Stimulated activated CD8-positive, alpha-beta memory T cell treated with anti-CD3 and anti-CD28 coated beads, Interleukin-15, amount 100 ng/mL, for 48 hours (primary cell): ENCODE measurements around the gene SAA4.
"Not testable (repeated sequence)": the region's sequence is repeated elsewhere in the genome, so short reads cannot be mapped to it uniquely, and the experiment has no call there.

Experiments used
- DNase-seq, 2 donors: peaks; one replicate each; pipeline ENCODE4 v3.0.0-alpha.2; 2020; ENCODE audit warnings: low read depth in 2 of 2

The SAA4 gene

DNA sequence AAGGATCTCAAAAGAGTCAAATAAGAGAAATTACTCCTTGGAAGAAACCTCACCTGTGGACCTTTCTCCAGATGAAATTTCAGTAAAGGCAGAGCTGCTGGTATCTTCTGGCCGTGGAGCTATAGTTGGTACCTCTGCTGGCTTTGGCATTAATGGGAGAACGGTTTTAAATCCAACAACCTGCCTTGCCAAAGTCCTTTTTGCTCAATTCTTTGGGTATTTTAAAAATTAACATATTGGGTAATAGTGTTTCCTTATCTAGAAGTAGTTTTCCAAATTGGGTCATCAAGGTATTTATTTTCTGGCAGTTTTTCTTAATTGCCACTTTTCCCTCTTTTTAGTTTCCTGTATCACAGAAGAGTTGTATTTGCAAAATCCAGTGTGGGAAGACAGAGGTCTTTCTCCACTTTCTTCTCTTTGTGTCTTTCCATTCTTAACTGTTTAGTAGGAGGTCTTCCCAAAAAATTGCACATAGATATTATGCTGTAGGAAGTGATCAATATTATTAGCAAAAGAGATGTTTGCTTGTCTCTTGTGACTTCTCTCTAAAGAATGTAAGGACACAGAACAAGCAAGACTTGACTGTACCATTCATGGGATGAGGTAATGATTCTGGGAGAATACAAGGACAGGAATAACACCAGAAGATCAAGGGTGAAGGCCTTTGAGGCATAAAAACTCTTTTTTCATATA, at the start of gene SAA4:
Gene SAA4, minus strand, starts transcription at position 139 of the 693 bp plus-strand sequence. CDS start 876 bp downstream, outside the sequence.
- no peak for DNase-seq

GRCh38 chr11:18285841-18286240, 49.2 kb upstream of the SAA4 start:
- DNase-seq = no peak

- no peak for DNase-seq
Measured at GRCh38 chr11:18282626-18283025, 46.0 kb upstream of the SAA4 start.

DNA sequence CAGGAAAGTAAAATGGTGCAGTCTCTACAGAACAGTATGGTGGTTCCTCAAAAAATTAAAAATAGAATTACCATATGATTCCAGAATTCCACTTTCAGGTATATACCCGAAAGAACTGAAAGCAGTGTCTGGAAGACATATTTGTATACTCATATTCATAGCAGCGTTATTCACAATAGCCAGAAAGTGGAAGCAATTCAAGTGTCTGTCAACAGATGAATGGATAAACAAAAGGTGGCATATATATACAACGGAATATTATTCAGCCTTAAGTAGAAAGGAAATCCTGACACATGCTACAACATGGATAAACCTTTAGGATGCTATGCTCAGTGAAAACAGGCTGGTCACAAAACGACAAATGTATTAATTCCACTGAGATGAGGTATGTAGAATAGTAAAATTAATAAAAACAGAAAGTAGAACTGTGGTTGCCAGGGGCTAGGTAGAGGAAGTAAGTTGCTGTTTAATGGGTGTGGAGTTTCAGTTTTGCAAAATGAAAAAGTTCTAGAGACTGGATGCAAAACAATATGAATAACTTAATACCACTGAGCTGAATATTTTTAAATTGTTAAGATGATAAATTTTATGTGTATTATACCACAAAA, 43.9 kb upstream of the SAA4 start:
- DNase-seq = no peak

- DNase-seq = no peak
Measured at GRCh38 chr11:18277565-18278271, 41.1 kb upstream of the SAA4 start.

GRCh38 chr11:18271206-18271605, 34.6 kb upstream of the SAA4 start:
- no peak for DNase-seq

GRCh38 chr11:18270102-18270501, 33.5 kb upstream of the SAA4 start:
- no peak for DNase-seq

- not testable (repeated sequence) for DNase-seq
Measured at GRCh38 chr11:18269252-18269651, 32.6 kb upstream of the SAA4 start.

DNA sequence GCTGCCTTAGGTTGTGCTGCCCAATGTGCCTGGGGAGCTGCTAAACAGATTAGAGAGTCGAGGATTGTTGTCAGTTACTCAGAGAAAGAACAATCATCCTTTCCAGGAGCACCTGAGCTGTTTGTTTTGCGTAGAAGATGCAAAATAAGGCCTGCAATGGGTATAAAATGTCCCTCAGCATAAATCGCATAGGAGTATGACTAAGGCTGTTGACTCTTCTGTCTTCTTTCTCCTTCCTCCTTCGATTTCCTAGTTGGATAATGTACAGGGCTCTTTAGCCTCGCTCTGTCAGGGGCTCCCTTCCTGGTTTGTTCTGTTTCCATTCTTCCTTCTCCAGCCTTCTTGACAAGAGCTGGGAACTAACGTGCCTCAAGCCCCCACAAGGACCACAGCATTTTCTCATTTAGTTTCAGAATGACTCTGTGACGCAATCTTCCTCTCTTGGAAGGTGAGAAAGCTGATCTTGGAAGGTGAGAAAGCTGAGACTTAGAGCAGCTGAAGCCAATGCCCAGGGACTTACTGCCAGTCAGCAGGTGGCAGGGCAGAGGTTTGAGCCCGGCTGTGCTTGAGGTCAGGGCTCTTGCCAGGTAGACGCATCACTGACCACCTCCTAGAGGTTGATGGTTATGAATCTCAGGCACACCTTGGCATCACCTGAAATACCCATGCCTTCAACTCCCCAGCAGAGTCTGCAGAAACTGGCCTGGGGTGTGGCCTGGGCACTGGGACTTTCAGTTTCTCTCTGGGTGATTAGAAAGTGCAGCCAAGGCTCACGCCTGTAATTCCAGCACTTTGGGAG, 30.9 kb upstream of the SAA4 start:
- DNase-seq = not testable (repeated sequence)

DNA sequence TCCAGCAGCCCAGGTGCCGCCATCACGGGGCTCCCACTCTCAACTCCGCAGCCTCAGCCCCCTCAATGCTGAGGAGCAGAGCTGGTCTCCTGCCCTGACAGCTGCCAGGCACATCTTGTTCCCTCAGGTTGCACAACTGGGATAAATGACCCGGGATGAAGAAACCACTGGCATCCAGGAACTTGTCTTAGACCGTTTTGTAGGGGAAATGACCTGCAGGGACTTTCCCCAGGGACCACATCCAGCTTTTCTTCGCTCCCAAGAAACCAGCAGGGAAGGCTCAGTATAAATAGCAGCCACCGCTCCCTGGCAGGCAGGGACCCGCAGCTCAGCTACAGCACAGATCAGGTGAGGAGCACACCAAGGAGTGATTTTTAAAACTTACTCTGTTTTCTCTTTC, 29.3 kb upstream of the SAA4 start, which contains the start of gene SAA1:
Gene SAA1, plus strand, starts transcription at position 316 of the 400 bp plus-strand sequence. CDS start 624 bp downstream, outside the sequence.
- no peak for DNase-seq

DNA sequence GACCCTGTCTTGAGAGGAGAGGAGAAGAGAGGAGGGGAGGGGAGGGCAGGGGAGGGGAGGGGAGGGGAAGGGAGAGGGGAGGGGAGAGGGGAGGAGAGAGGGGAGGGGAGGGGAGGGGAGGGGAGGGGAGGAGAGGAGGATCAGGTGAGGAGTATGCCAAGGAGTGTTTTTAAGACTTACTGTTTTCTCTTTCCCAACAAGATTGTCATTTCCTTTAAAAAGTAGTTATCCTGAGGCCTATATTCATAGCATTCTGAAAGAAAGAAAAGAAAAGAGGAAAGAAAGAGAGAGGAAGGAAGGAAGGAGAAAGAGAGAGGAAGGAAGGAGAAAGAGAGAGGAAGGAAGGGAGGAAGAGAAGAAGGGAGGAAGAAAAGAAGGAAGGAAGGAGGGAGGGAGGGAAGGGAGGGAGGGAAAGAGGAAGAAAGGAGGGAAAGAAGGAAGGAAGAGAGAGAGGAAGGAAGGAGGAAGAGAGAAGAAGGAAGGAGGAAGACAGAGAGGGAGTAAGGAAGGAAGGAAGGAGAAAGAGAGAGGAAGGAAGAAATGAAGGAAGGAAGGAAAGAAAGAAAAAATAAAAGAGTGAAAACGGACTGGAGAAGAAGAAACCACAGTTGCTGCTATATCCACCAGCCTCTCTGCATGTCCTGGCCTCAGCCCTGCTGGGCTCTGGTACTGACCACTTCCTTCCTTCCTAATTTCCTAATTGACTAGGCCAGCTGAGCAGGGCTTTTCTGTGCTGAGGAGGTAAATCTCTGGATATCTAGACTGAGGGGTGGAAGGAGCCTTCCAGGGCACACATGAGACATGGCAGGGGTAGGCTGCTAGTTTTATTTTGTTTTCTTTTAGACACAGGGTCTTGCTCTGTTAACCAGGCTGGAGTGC, 28.3 kb upstream of the SAA4 start:
- no peak for DNase-seq

DNA sequence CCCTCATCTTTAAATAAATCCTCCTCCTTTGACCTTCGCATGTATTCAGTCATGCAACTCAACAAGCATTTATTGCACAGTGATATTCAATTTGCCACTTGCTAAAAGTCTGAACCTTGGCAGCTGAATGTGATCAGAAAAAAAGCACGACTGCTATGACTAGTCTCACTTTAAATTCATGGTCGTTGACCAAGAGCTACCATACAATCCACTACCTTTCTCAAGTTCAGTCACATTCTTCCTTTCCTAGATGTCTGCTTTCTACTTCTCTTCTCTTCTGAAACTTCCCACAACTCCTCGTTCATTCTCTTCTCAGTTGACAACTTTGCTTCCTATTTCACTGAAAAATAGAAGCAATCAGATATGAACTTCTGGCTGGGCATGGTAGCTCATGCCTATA, 27.4 kb upstream of the SAA4 start:
- no peak for DNase-seq

GRCh38 chr11:18262681-18263350, 26.2 kb upstream of the SAA4 start:
- not testable (repeated sequence) for DNase-seq

GRCh38 chr11:18261721-18262120, 25.1 kb upstream of the SAA4 start:
- no peak for DNase-seq

DNA sequence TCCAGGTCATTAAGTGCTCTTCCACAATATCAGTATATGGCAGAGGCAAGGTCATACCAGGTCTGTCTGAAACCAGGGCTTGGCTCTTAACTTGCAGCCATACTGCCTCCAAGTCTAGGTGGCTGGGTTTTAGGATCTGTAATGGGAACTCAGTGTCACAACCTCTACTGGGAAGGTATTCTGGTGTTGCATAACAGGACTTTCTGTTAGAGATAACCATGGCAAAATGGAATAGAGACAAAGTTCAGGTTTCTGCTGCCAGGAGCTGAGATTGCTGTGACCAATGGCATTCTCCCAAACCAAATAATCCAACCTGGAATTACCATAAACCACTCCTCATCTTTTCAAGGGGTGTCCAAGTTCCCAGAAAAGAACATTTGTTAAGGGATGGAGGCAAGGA, 22.7 kb upstream of the SAA4 start:
- no peak for DNase-seq

DNA sequence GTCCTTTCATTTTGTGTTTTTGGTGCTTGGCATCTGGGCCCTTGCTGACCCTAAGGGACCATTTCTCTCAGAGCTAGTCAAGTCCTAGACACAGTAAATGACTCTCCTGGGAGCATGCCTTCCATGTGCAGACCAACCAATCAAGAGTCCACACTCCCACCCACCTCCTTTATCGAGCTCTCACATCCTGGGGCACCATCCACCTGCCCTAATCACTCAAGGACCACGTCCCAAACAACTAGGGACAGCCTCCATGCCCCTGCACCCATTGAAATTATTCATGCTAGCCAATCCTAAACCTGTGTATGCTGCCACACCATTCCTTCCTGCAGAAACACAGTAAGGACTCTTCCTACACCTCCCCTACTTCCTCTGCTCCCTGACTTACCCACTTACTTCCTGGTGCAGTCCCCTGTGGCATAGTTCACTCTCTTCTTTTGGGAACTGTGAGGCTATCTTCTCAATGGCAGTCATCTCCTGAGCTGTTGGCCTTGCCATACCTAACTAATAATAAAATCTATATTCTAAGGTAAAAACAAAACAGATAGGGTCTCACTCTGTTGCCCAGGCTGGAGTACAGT, 18.3 kb upstream of the SAA4 start:
- no peak for DNase-seq

DNA sequence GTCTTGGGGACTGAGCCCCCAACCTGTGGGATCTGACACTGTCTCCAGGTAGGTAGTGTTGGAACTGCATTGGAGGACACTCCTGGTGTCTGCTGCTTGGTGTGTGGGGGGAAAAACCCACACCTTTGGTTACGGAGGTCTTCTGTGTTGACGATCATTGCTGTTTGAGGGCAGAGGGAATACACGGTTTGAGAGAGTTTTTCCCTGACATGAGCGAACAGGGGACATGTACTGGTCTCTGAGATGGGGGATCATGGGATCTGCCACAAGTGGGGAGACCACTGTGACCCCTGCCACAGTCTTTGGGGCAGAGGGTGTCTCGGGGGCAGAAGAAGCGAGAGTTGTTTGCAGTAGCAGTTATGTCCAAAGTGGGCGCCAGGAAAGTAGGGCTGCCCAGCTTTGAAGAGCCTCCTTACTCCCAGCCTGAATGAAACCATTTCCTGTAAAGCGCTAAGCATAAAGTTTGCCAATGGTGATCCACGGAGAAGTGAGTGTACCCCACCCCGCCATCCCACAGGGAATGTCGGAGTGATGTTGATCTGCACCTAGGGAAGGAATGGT, 17.3 kb upstream of the SAA4 start:
- DNase-seq = no peak

- no peak for DNase-seq
Measured at GRCh38 chr11:18253233-18253632, 16.6 kb upstream of the SAA4 start.

DNA sequence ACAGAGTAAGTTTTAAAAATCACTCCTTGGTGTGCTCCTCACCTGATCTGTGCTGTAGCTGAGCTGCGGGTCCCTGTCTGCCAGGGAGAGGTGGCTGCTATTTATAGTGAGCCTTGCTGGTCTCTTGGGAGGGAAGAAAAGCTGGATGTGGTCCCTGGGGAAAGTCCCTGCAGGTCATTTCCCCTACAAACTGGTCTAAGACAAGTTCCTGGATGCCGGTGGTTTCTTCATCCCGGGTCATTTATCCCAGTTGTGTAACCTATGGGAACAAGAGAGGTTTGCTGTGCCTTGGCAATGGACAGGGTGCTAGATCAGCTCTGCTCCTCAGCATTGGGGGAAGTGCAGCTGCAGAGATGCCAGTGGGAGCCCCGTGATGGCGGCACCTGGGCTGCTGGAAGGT, 12.0 kb upstream of the SAA4 start, which contains the start of gene SAA2:
Gene SAA2, minus strand, starts transcription at position 108 of the 400 bp plus-strand sequence. CDS start 657 bp downstream, outside the sequence.
- no peak for DNase-seq

GRCh38 chr11:18247191-18247581, 10.6 kb upstream of the SAA4 start:
- DNase-seq = not testable (repeated sequence)
